ENCODE data around the gene RFX2. TPM values are rescaled to one million over a fixed set of nuclear protein-coding genes. Genes with fewer than 3 reads are reported as not detected.

Gene RFX2
- total RNA-seq, 1 experiment from 2014 or later = 10.5 TPM

GRCh38 chr19:6087074-6087571 is 23.2 kb downstream of the RFX2 start:
- Histone ChIP-seq H3K9me2 (replicated peaks; ENCODE audit: low read length) (no peaks in the 10 kb centered on the region), H3K36me3 (ENCODE audit: low read depth, low read length) (no peaks in the 10 kb centered on the region), H3K79me2 (ENCODE audit: low read length) (no peaks in the 10 kb centered on the region), H4K20me1 (ENCODE audit: low read length) (no peaks in the 10 kb centered on the region), H3K9ac (ENCODE audit: low read length) (peak overlapping the region; percentile 20), H3K9me3 (ENCODE audit: low read length) (no peaks in the 10 kb centered on the region), H3K27ac (ENCODE audit: low read length) (peak overlapping the region; percentile 84), H3K4me3 (ENCODE audit: low read length) (no peak overlapping the region), H2AFZ (ENCODE audit: low read length) (no peak overlapping the region), H3K4me2 (ENCODE audit: low read length) (peak overlapping the region; percentile 75), H3K4me1 (ENCODE audit: insufficient read depth, low read length) (peaks cover 48% of the 10 kb centered on the region), H3K27me3 (ENCODE audit: low read length) (no peaks in the 10 kb centered on the region), H3F3A (ENCODE audit: low read length, unreplicated experiment) (peaks cover 7% of the 10 kb centered on the region)
- TF ChIP-seq EZH2phosphoT487 (IDR thresholded peaks at IDR 0.05; ENCODE audit: borderline replicate concordance, low read length) (no peak), CTCF (conservative IDR thresholded peaks at IDR 0.05; ENCODE audit: low read depth, low read length) (no peak), EZH2 (IDR thresholded peaks at IDR 0.05; ENCODE audit: low read length, unreplicated experiment) (no peak)
- CTCF ChIA-PET = no interaction called here
- intact Hi-C loops (cut with micrococcal nuclease) = loop anchor here (2.0 kb wide), 2 partner anchors 38 kb away; no protein-coding TSS in a partner anchor
- no peak for ATAC-seq
- BruUV-seq (replicated peaks) = no TSS peak
- DNase-seq = no peak
- POLR2A ChIA-PET (ENCODE audit: unreplicated experiment) = interaction anchor here (0.6 to 0.8 kb wide), 4 partner anchors 11 to 30 kb away, joined by 3 to 13 read pairs (median 4); no protein-coding TSS in a partner anchor

DNA sequence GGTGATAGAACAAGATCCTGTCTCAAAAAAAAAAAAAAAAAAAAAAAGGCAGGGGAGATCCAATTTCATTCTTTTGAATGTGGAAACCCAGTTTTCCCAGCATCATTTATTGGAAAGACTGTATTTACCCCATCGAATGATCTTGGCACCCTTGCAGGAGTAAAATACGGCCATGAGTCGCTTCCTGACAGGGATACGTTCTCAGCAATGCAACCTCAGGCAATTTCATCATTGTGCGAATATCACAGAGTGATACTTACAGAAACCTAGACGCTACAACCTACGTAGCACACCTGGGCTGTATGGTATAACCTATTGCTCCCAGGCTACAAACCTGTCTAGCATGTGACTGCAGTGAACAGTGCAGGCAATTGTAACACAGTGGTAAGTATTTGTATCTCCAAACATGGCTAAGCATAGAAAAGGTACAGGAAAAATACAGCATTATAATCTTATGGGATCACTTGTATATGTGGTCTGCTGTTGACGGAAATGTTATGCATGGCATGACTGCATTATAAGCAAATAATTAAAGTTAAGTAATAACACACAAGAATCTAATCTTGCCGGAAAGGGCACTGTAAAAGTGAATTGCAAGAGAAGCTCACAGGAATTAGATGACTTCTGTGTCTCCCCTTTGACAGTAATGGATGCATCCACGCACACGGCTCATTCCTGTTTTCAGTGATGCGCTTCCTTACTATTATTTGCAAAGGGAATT is 24.1 kb downstream of the RFX2 start:
- Histone ChIP-seq H3K9me3 (ENCODE audit: low read length) (no peaks in the 10 kb centered on the region), H3K27ac (ENCODE audit: low read length) (peak overlapping the region; percentile 84), H3K27me3 (ENCODE audit: low read length) (no peaks in the 10 kb centered on the region), H4K20me1 (ENCODE audit: low read length) (no peaks in the 10 kb centered on the region), H3K4me1 (ENCODE audit: insufficient read depth, low read length) (peaks cover 39% of the 10 kb centered on the region), H2AFZ (ENCODE audit: low read length) (no peak overlapping the region), H3F3A (ENCODE audit: low read length, unreplicated experiment) (peaks cover 7% of the 10 kb centered on the region), H3K36me3 (ENCODE audit: low read depth, low read length) (no peaks in the 10 kb centered on the region), H3K79me2 (ENCODE audit: low read length) (no peaks in the 10 kb centered on the region), H3K4me3 (ENCODE audit: low read length) (no peak overlapping the region), H3K4me2 (ENCODE audit: low read length) (peak overlapping the region; percentile 75), H3K9me2 (replicated peaks; ENCODE audit: low read length) (no peaks in the 10 kb centered on the region), H3K9ac (ENCODE audit: low read length) (peak overlapping the region; percentile 20; the same call in 1 of the 2 replicates)
- ATAC-seq = peak; percentile 58
- TSS peak; percentile 71 for BruUV-seq (replicated peaks)
- ChIA-PET POLR2A (ENCODE audit: unreplicated experiment) (interaction anchor here (0.6 kb wide), 2 partner anchors 19 to 29 kb away, joined by 3 read pairs; no protein-coding TSS in a partner anchor), CTCF (no interaction called here)
- no peak for TF ChIP-seq CTCF (conservative IDR thresholded peaks at IDR 0.05; ENCODE audit: low read depth, low read length)
- no peak for TF ChIP-seq EZH2phosphoT487 (IDR thresholded peaks at IDR 0.05; ENCODE audit: borderline replicate concordance, low read length)
- TF ChIP-seq EZH2 (IDR thresholded peaks at IDR 0.05; ENCODE audit: low read length, unreplicated experiment) = no peak
- peak; percentile 76 for DNase-seq
- intact Hi-C loops (cut with micrococcal nuclease) = loop anchor here (2.0 kb wide), 2 partner anchors 37 to 39 kb away; no protein-coding TSS in a partner anchor

GRCh38 chr19:6084821-6085220 is 25.5 kb downstream of the RFX2 start:
- H4K20me1 ChIP-seq (ENCODE audit: low read length) = no peaks in the 10 kb centered on the region
- H3K4me1 ChIP-seq (ENCODE audit: insufficient read depth, low read length) = peaks cover 38% of the 10 kb centered on the region
- peaks cover 7% of the 10 kb centered on the region for H3F3A ChIP-seq (ENCODE audit: low read length, unreplicated experiment)
- ChIA-PET CTCF (no interaction called here), POLR2A (ENCODE audit: unreplicated experiment) (no interaction called here)
- intact Hi-C loops (cut with micrococcal nuclease) = no loop called here
- no TSS peak for BruUV-seq (replicated peaks)
- no peaks in the 10 kb centered on the region for H3K9me3 ChIP-seq (ENCODE audit: low read length)
- DNase-seq (no peak), ATAC-seq (no peak)
- no peak overlapping the region for H3K9ac ChIP-seq (ENCODE audit: low read length)
- no peak overlapping the region for H3K27ac ChIP-seq (ENCODE audit: low read length)
- H2AFZ ChIP-seq (ENCODE audit: low read length) = no peak overlapping the region
- no peaks in the 10 kb centered on the region for H3K27me3 ChIP-seq (ENCODE audit: low read length)
- no peak overlapping the region for H3K4me3 ChIP-seq (ENCODE audit: low read length)
- H3K9me2 ChIP-seq (replicated peaks; ENCODE audit: low read length) = no peaks in the 10 kb centered on the region
- H3K4me2 ChIP-seq (ENCODE audit: low read length) = no peak overlapping the region
- no peaks in the 10 kb centered on the region for H3K79me2 ChIP-seq (ENCODE audit: low read length)
- no peak for TF ChIP-seq EZH2 (IDR thresholded peaks at IDR 0.05; ENCODE audit: low read length, unreplicated experiment)
- TF ChIP-seq CTCF (conservative IDR thresholded peaks at IDR 0.05; ENCODE audit: low read depth, low read length) = no peak
- TF ChIP-seq EZH2phosphoT487 (IDR thresholded peaks at IDR 0.05; ENCODE audit: borderline replicate concordance, low read length) = no peak
- H3K36me3 ChIP-seq (ENCODE audit: low read depth, low read length) = no peaks in the 10 kb centered on the region

Data from PC-3 (cell line).